Neuron (in vitro differentiated cells): ENCODE measurements around the gene TSPAN3.

Experiments used
- H2AFZ ChIP-seq: one replicate; pipeline ENCODE4 v1.6.1; 2013; ENCODE audit warnings: low read depth, mild to moderate bottlenecking, inconsistent platforms, low read length, moderate library complexity
- H3K27me3 ChIP-seq: one replicate; pipeline ENCODE4 v1.6.1; 2013; ENCODE audit warnings: low read length; ENCODE audit not compliant: insufficient read depth
- H3K36me3 ChIP-seq: one replicate; pipeline ENCODE4 v1.6.1; 2013; ENCODE audit warnings: low read length; ENCODE audit not compliant: insufficient read depth
- H3K4me1 ChIP-seq: one replicate; pipeline ENCODE4 v1.6.1; 2013; ENCODE audit warnings: low read length; ENCODE audit not compliant: insufficient read depth
- H3K4me3 ChIP-seq: 2 replicates; pipeline ENCODE4 v1.5.1; 2013; ENCODE audit warnings: mild to moderate bottlenecking, low read length, moderate library complexity
- H3K9me3 ChIP-seq: one replicate; pipeline ENCODE4 v1.6.1; 2013; ENCODE audit warnings: low read length

The TSPAN3 gene

GRCh38 chr15:77059786-77060361 lies 11.0 kb downstream of the TSPAN3 start:
- Histone ChIP-seq H3K27me3 (no peaks in the 10 kb centered on the region), H3K4me3 (no peak overlapping the region), H3K9me3 (no peaks in the 10 kb centered on the region), H3K4me1 (peaks cover 9% of the 10 kb centered on the region), H3K36me3 (peaks cover 31% of the 10 kb centered on the region), H2AFZ (no peak overlapping the region)

GRCh38 chr15:77058468-77058867 lies 12.4 kb downstream of the TSPAN3 start:
- Histone ChIP-seq H3K36me3 (peaks cover 39% of the 10 kb centered on the region), H2AFZ (no peak overlapping the region), H3K27me3 (no peaks in the 10 kb centered on the region), H3K4me1 (peaks cover 9% of the 10 kb centered on the region), H3K9me3 (no peaks in the 10 kb centered on the region), H3K4me3 (no peak overlapping the region)

GRCh38 chr15:77057685-77058084 lies 13.2 kb downstream of the TSPAN3 start:
- Histone ChIP-seq H3K27me3 (no peaks in the 10 kb centered on the region), H2AFZ (no peak overlapping the region), H3K9me3 (no peaks in the 10 kb centered on the region), H3K4me3 (no peak overlapping the region), H3K36me3 (peaks cover 43% of the 10 kb centered on the region), H3K4me1 (peaks cover 9% of the 10 kb centered on the region)

GRCh38 chr15:77057072-77057471 lies 13.8 kb downstream of the TSPAN3 start:
- Histone ChIP-seq H3K36me3 (peaks cover 49% of the 10 kb centered on the region), H3K9me3 (no peaks in the 10 kb centered on the region), H3K4me1 (peaks cover 9% of the 10 kb centered on the region), H3K27me3 (no peaks in the 10 kb centered on the region), H2AFZ (no peak overlapping the region), H3K4me3 (no peak overlapping the region)

- no peak overlapping the region for H2AFZ ChIP-seq
- no peaks in the 10 kb centered on the region for H3K4me1 ChIP-seq
- peaks cover 74% of the 10 kb centered on the region for H3K36me3 ChIP-seq
These were observed 17.2 kb downstream of the TSPAN3 start for GRCh38 chr15:77053709-77054108.

GRCh38 chr15:77052556-77052955 lies 18.4 kb downstream of the TSPAN3 start:
- H3K4me1 ChIP-seq = no peaks in the 10 kb centered on the region
- H3K4me3 ChIP-seq = no peak overlapping the region
- no peak overlapping the region for H2AFZ ChIP-seq
- peaks cover 71% of the 10 kb centered on the region for H3K36me3 ChIP-seq
- no peaks in the 10 kb centered on the region for H3K9me3 ChIP-seq
- no peaks in the 10 kb centered on the region for H3K27me3 ChIP-seq

More at GRCh38 chr15:77053709-77054108, 17.2 kb downstream of the TSPAN3 start:
- H3K4me3 ChIP-seq = no peak overlapping the region
- H3K9me3 ChIP-seq = no peaks in the 10 kb centered on the region
- no peaks in the 10 kb centered on the region for H3K27me3 ChIP-seq

GRCh38 chr15:77048135-77048876 lies 22.6 kb downstream of the TSPAN3 start:
- Histone ChIP-seq H3K27me3 (no peaks in the 10 kb centered on the region), H2AFZ (no peak overlapping the region), H3K4me1 (no peaks in the 10 kb centered on the region), H3K36me3 (peaks cover 79% of the 10 kb centered on the region), H3K9me3 (no peaks in the 10 kb centered on the region), H3K4me3 (no peak overlapping the region)

GRCh38 chr15:77046704-77047412 lies 24.1 kb downstream of the TSPAN3 start:
- H3K4me3 ChIP-seq = no peak overlapping the region
- no peaks in the 10 kb centered on the region for H3K27me3 ChIP-seq
- H3K36me3 ChIP-seq = peaks cover 80% of the 10 kb centered on the region
- no peak overlapping the region for H2AFZ ChIP-seq
- no peaks in the 10 kb centered on the region for H3K4me1 ChIP-seq
- H3K9me3 ChIP-seq = no peaks in the 10 kb centered on the region

- Histone ChIP-seq H3K4me1 (no peaks in the 10 kb centered on the region), H3K27me3 (no peaks in the 10 kb centered on the region), H3K4me3 (no peak overlapping the region), H3K9me3 (no peaks in the 10 kb centered on the region), H3K36me3 (peaks cover 77% of the 10 kb centered on the region), H2AFZ (no peak overlapping the region)
These were observed 24.9 kb downstream of the TSPAN3 start for GRCh38 chr15:77045985-77046384.

- Histone ChIP-seq H3K9me3 (no peaks in the 10 kb centered on the region), H3K27me3 (no peaks in the 10 kb centered on the region), H2AFZ (no peak overlapping the region), H3K36me3 (peaks cover 64% of the 10 kb centered on the region), H3K4me3 (no peak overlapping the region), H3K4me1 (no peaks in the 10 kb centered on the region)
These were observed 26.5 kb downstream of the TSPAN3 start for GRCh38 chr15:77044228-77045042.

GRCh38 chr15:77042955-77043920 lies 27.7 kb downstream of the TSPAN3 start:
- H3K36me3 ChIP-seq = peaks cover 61% of the 10 kb centered on the region

More at GRCh38 chr15:77042955-77043920, 27.7 kb downstream of the TSPAN3 start:
- H3K9me3 ChIP-seq = no peaks in the 10 kb centered on the region
- H3K4me1 ChIP-seq = no peaks in the 10 kb centered on the region
- no peaks in the 10 kb centered on the region for H3K27me3 ChIP-seq
- no peak overlapping the region for H3K4me3 ChIP-seq
- H2AFZ ChIP-seq = no peak overlapping the region
